GM18502 (cell line): ENCODE results near the gene ARMC6.
A peak's percentile ranks its signal among the peaks of the same experiment; 100 is the strongest.

Experiments used
- ATAC-seq: cut with Tn5 transposase; IDR thresholded peaks from one replicate; pipeline ENCODE4 v1.9.1; 2021; ENCODE audit warnings: mild to moderate bottlenecking; ENCODE audit not compliant: unreplicated experiment, poor library complexity

The ARMC6 gene

DNA sequence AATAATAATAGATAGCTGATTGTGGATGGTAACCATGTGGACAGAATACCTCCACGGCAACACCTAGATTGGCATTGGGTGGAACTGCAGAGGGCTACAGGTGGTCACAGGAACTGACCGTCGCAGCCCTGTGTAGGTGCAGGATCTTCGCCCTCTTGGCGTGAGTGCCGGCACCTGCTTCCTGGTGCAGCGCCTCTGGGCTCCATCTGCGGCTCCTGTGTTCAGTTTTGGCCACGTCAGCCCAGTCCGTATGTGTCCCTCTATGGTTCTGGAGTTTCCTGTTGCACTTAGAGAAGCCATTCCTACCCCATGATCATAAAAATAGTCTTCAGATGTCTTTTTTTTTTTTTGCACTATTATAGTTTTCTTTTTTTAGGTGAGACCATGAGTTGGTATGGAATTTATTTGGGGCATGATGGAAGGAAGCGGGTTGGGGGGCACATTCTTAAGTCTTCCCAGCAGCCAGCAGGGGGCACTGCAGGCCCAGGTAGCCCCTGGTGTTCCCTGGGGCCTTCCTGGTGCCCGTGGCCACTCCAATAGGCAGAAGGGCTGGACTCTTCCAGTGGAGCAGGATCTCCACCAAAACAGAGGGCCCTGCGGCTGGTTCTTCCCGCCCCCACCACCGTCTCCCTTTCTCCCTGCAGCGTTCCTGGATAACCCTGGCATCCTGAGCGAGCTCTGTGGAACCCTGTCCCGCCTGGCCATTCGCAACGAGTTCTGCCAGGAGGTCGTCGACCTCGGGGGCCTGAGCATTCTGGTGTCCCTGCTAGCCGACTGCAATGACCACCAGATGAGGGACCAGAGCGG, 20.3 kb downstream of the ARMC6 start:
- ATAC-seq, result no peak

- no peak for ATAC-seq
These were observed 21.0 kb downstream of the ARMC6 start for GRCh38 chr19:19054315-19054938.

- no peak for ATAC-seq
These were observed 21.6 kb downstream of the ARMC6 start for GRCh38 chr19:19054939-19055440.

DNA sequence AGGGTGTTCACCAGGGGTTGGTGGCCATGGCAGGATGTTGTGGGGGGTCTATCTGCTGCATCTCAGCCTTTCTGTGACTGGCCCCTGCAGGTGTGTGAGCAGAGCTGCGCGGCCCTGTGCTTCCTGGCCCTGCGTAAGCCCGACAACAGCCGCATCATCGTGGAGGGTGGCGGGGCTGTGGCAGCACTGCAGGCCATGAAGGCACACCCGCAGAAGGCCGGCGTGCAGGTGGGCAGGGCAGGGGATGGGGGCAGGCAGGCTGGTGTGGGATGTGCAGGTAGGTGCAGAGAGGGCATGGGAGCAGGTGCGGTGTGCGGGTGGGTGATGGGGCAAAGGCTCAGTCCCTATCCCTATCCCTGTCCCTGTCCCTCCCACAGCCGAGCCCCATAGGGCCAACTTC, 22.3 kb downstream of the ARMC6 start:
- no peak for ATAC-seq

DNA sequence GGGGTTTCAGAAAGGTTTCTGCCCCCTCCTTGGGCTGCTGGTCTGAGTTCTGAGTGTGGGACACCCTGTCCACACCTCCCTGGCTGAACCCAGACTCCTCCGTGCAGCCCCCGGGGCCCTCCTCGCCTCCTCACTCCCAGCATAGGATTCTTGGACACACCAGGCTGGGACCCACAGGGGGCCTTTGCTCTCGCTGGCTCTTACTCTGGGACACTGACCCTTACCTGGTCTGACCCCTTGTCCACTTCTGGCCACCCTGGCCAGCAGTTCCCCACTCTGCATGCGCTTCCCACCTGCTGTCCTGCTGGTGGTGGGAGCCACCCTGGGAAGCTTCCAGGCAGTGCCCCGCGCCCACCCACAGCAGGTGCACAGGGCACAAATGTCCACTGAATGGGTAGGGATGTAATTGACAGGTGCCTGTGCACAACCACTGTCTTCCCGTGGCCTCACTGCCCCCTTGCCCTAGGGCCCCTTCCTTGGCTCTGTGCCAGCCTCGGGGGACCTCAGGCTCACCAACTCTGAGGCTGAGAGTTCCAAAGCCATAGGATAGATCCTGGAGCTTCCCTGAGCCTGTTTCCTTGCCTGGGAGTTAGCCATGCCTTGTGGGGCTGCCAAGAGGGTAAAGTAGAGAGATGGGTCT, 23.4 kb downstream of the ARMC6 start:
- no peak for ATAC-seq

DNA sequence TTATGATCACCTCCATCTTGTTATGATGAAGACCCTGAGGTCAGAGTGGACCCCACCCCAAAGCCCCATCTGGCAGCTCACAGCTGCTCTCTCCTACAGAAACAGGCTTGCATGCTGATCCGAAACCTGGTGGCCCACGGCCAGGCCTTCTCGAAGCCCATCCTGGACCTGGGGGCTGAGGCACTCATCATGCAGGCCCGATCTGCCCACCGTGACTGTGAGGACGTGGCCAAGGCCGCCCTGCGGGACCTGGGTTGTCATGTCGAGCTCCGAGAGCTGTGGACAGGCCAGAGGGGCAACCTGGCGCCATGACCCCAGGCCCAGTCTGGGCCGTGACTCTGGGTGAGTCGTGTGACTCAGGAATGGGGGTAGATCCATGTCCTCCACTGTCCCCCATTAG, 23.9 kb downstream of the ARMC6 start:
- no peak for ATAC-seq

GRCh38 chr19:19057720-19058119, 24.3 kb downstream of the ARMC6 start:
- ATAC-seq, result no peak

DNA sequence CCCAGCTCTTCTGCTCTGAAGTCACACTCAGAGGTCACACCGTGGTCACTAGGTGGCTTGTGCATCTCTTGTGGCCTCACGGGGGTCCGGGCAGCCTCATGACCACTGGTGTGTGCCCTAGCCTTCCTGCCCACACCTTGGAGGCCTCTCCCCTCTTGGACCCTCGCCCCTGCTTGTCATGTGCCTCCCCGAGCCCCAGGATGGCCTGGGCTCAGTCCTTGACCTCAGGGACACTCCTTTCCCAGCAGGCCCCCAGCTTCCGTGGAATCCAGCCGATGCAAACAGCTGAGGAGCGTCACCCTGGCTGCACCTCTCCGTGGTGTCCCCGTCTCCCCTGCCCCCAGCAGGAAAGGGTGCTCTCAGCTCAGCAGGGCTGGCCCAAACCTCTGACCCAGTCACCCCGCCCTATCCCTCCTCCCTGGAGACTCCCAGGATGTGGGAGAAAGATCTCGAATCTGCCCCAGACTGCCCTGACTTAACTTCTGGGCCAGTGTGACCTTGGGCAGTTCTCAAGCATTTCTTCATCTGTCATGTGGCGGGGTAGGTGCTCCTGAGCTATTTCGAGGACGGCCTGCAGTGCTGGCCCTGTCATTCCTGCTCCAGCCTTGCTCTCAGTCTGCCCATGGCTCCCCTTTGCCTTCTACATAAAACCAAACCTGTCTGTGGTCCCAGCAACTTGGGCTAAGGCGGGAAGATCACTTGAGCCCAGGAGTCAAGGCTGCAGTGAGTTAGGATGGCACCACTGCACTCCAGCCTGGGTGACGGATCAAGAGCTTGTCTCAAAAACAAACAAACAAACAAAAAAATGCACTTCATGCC, 25.8 kb downstream of the ARMC6 start:
- no peak for ATAC-seq

DNA sequence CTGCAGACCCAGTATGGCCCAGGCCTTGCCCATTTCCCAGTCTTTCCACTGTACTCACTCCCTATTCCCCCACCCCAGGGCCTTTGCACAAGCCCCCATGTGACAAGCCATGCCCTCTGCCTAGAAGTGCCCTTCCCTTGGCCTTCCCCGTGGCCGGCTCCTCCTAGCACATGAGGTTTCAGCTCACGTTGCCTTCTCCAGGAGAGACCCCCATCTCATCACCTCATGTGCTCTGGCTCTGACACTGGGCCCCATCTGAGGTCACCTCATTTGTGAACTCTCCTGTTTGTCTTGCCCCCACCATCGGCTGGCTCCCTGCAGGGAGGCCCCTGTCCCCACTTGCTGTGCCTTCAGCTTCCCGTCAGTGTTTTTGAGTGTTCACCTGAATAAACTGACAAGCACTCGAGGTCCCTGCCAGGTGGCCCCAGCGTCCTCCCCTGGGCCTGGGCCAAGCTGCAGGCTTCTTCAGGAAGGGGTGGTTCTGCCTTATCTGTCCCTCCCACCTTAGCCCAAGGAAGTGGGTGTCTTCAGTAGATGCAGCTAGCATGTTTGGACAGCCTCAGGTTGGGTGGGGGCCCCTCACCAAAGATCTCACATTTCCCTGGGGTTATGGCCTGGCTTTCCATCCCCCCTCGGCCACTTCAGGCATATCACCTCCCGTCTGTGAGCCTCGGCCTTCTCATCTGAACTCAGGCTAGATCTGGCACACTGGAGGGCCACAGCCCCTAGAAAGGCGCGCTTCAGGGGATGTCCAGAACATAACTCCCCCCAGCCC, 26.6 kb downstream of the ARMC6 start:
- no peak for ATAC-seq

DNA sequence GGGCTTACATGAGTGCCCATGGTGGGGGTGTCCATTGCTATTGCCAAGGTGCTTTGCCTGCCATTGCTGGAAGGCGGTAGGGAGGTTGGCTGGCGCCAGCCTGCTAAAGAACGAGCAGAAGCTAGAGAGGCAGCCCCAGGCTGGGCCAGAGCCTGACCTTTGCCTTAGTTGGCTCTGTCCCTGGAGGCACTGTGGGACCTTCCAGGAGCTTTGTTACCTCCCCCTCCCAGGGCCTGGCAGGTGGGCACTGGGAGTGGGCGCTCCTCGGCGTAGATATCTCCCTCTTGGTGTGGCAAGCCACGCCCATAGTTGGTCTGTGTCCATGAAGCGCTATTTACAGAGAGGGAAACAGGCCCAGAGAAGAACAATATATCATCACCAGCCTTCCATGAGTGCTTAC, 28.1 kb downstream of the ARMC6 start:
- no peak for ATAC-seq

GRCh38 chr19:19062454-19063182, 29.2 kb downstream of the ARMC6 start:
- no peak for ATAC-seq

GRCh38 chr19:19063183-19064097, 30.0 kb downstream of the ARMC6 start, which contains the start of gene SLC25A42:
TSS of gene SLC25A42 (plus strand) at chr19:19063994. CDS start at chr19:19096125, 32,131 bp downstream.
- peak; percentile 92 for ATAC-seq

- no peak for ATAC-seq
These were observed 30.8 kb downstream of the ARMC6 start for GRCh38 chr19:19064098-19064722.

- ATAC-seq, result no peak
These were observed 31.7 kb downstream of the ARMC6 start for GRCh38 chr19:19064811-19065745.

DNA sequence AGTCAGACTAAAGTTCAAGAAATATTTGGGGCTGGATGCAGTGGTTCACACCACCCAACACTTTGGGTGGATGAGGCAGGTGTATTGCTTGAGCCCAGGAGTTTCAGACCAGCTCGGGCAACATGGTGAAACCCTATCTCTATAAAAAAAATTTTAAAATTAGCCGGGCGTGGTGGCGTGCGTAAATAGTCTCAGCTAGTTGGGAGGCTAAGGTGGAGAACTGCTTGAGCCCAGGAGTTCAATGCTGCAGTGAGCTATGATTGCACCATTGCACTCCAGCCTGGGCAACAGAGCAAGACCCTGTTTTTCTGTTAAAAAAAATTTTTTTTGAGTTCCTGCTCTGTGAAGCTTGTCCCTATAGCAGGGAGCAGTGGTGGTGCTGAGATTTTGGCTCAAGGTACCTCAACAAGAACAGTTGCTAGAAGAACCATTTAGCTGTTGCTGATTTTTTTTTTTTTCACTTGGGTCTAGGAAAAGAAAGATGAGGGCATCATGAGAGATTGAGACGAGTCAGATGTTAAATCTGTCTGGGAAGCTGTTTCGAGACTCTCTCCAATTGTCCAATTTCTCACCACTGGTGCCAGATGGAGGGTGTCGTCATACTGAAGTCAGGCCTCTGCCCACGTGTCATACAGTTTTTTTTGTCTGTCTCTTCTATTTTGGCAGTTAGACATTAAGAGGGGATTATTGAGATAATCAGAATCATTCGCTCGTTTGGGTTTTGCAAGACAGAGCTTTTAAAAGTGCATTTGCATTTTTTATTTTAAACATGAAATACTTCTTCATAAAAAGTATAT, 34.1 kb downstream of the ARMC6 start:
- ATAC-seq, result no peak
